Vagina (tissue), 2 donors: ENCODE measurements around the gene TFAP2A.

Experiments used
- CTCF ChIP-seq, 3 experiments: fragments of 450-650 bp in 2 of 3; fragments of 200-600 bp in 1 of 3; sonication (generic) in 1 of 3; IDR thresholded peaks; one replicate each; pipeline ENCODE4 v1.5.1; 2017 to 2019; ENCODE audit warnings: antibody characterized with exemption in 3 of 3, mild to moderate bottlenecking in 2 of 3, moderate library complexity in 2 of 3
- POLR2A ChIP-seq, 2 donors: fragments of 450-650 bp; IDR thresholded peaks; one replicate each; pipeline ENCODE4 v1.6.1; 2017; ENCODE audit warnings: antibody characterized with exemption in 2 of 2, mild to moderate bottlenecking in 2 of 2, moderate library complexity in 2 of 2
- POLR2AphosphoS5 ChIP-seq, 2 donors: sonication (generic); formaldehyde crosslinking; IDR thresholded peaks; one replicate each; pipeline ENCODE4 v1.9.0; 2017; ENCODE audit warnings: antibody characterized with exemption in 2 of 2, mild to moderate bottlenecking in 2 of 2, low read depth in 1 of 2; ENCODE audit not compliant: insufficient read depth in 1 of 2

GRCh38 chr6:10448096-10448495 lies 33.2 kb upstream of the TFAP2A start:
- TF ChIP-seq CTCF (IDR thresholded peaks at IDR 0.05) (no peak), POLR2A (IDR thresholded peaks at IDR 0.05) (no peak), POLR2AphosphoS5 (IDR thresholded peaks at IDR 0.05; ENCODE audit: insufficient read depth in 1 of 2, low read depth in 1 of 2) (no peak)
